IMR-90 (cell line): ENCODE results near the gene NET1. TPM values are rescaled to one million over a fixed set of nuclear protein-coding genes. Genes with fewer than 3 reads are reported as not detected.

ENCODE experiments used
- ATAC-seq: fragments of 200-7000 bp; cut with Tn5 transposase; 2 replicates; pipeline ENCODE4 v1.9.1; 2020; ENCODE audit warnings: low read depth, mild to moderate bottlenecking, moderate library complexity
- BruUV-seq: library from RNA; stranded (reverse); fragments of 400-500 nt; replicated peaks from 2 replicates; lab custom pipeline; 2021; lab: Mats Ljungman, UMichigan
- CTCF ChIA-PET: fragments of 300-600 bp; formaldehyde crosslinking; extraction: SDS; loops from one replicate; lab custom pipeline; 2021; ENCODE audit warnings: antibody characterized with exemption; lab: Yijun Ruan, JAX
- POLR2A ChIA-PET: fragments of 300-600 bp; sonication (Branson Sonifier 250); formaldehyde crosslinking; loops from one replicate; lab custom pipeline; 2022; ENCODE audit warnings: antibody characterized with exemption; ENCODE audit not compliant: unreplicated experiment; lab: Charles Lee
- DNase-seq: peaks from one replicate; pipeline ENCODE4 v3.0.0; 2013
- H2AFZ ChIP-seq: replicated peaks from 2 replicates; pipeline ENCODE3; 2013; ENCODE audit warnings: low read length, mild to moderate bottlenecking; ENCODE audit not compliant: poor library complexity
- H2AK5ac ChIP-seq: 2 replicates; pipeline ENCODE4 v1.6.1; 2013; ENCODE audit warnings: low read depth, low read length, inconsistent platforms
- H2AK9ac ChIP-seq: replicated peaks from 2 replicates; pipeline ENCODE3; 2013; ENCODE audit warnings: mild to moderate bottlenecking, low read depth, low read length, moderate library complexity; ENCODE audit not compliant: poor library complexity
- H2BK120ac ChIP-seq: 2 replicates; pipeline ENCODE4 v1.6.1; 2013; ENCODE audit warnings: low read depth, low read length, inconsistent platforms
- H2BK15ac ChIP-seq: 3 replicates; pipeline ENCODE4 v1.6.1; 2013; ENCODE audit warnings: low read depth, low read length, inconsistent platforms
- H2BK20ac ChIP-seq: 2 replicates; pipeline ENCODE4 v1.6.1; 2013; ENCODE audit warnings: low read depth, mild to moderate bottlenecking, inconsistent platforms, low read length, moderate library complexity
- H2BK5ac ChIP-seq: 2 replicates; pipeline ENCODE4 v1.6.1; 2013; ENCODE audit warnings: mild to moderate bottlenecking, low read depth, low read length, inconsistent platforms; ENCODE audit not compliant: poor library complexity, severe bottlenecking
- H3K14ac ChIP-seq: replicated peaks from 2 replicates; pipeline ENCODE4 v1.6.1; 2013; ENCODE audit warnings: low read depth, low read length, inconsistent platforms
- H3K18ac ChIP-seq: 2 replicates; pipeline ENCODE4 v1.6.1; 2013; ENCODE audit warnings: low read depth, low read length, control low read depth
- H3K23ac ChIP-seq: 2 replicates; pipeline ENCODE4 v1.6.1; 2013; ENCODE audit warnings: low read depth, low read length, inconsistent platforms
- H3K27ac ChIP-seq: 2 replicates; pipeline ENCODE4 v1.5.1; 2013; ENCODE audit warnings: mild to moderate bottlenecking, control low read depth, low read length; ENCODE audit not compliant: insufficient read depth
- H3K27me3 ChIP-seq: 2 replicates; pipeline ENCODE4 v1.6.1; 2013; ENCODE audit warnings: low read length; ENCODE audit not compliant: control insufficient read depth, insufficient read depth
- H3K36me3 ChIP-seq: 2 replicates; pipeline ENCODE4 v1.6.1; 2013; ENCODE audit warnings: low read length, mixed read lengths; ENCODE audit not compliant: control insufficient read depth, insufficient read depth
- H3K4ac ChIP-seq: 2 replicates; pipeline ENCODE4 v1.6.1; 2013; ENCODE audit warnings: low read depth, low read length, inconsistent platforms
- H3K4me1 ChIP-seq: 2 replicates; pipeline ENCODE4 v1.6.1; 2013; ENCODE audit warnings: low read length, mixed read lengths; ENCODE audit not compliant: control insufficient read depth, insufficient read depth
- H3K4me2 ChIP-seq: 2 replicates; pipeline ENCODE4 v1.6.1; 2013; ENCODE audit warnings: low read depth, mild to moderate bottlenecking, control low read depth, low read length, moderate library complexity
- H3K4me3 ChIP-seq: 2 replicates; pipeline ENCODE4 v1.5.1; 2013; ENCODE audit warnings: low read depth, mild to moderate bottlenecking, control low read depth, low read length, moderate library complexity; ENCODE audit not compliant: insufficient read depth
- H3K56ac ChIP-seq: 2 replicates; pipeline ENCODE4 v1.6.1; 2013; ENCODE audit warnings: low read length, inconsistent platforms; ENCODE audit not compliant: insufficient read depth; ENCODE audit errors: extremely low read depth
- H3K79me1 ChIP-seq, 2 experiments: 2 replicates each; pipeline ENCODE4 v1.6.1; 2013; ENCODE audit warnings: low read length in 2 of 2, inconsistent platforms in 1 of 2, low read depth in 1 of 2
- H3K9ac ChIP-seq: 2 replicates; pipeline ENCODE4 v1.6.1; 2013; ENCODE audit warnings: low read depth, low read length, control low read depth
- H3K9me1 ChIP-seq: 2 replicates; pipeline ENCODE4 v1.6.1; 2013; ENCODE audit warnings: low read length, inconsistent platforms; ENCODE audit not compliant: insufficient read depth
- H3K9me3 ChIP-seq: 2 replicates; pipeline ENCODE4 v1.6.1; 2013; ENCODE audit warnings: low read length; ENCODE audit not compliant: control insufficient read depth, insufficient read depth
- H4K20me1 ChIP-seq: 2 replicates; pipeline ENCODE4 v1.6.1; 2013; ENCODE audit warnings: low read length, inconsistent platforms; ENCODE audit not compliant: insufficient read depth
- H4K5ac ChIP-seq: 2 replicates; pipeline ENCODE4 v1.6.1; 2013; ENCODE audit warnings: mild to moderate bottlenecking, low read depth, low read length, control low read depth
- H4K8ac ChIP-seq, 2 experiments: 2 replicates each; pipeline ENCODE4 v1.6.1; 2013; ENCODE audit warnings: low read depth in 2 of 2, low read length in 2 of 2, control low read depth in 1 of 2, inconsistent platforms in 1 of 2
- H4K91ac ChIP-seq: 2 replicates; pipeline ENCODE4 v1.6.1; 2013; ENCODE audit warnings: low read depth, low read length, inconsistent platforms; ENCODE audit not compliant: insufficient read depth
- BHLHE40 ChIP-seq: fragments of 150-350 bp; IDR thresholded peaks from 2 replicates; pipeline ENCODE4 v1.6.1; 2016; ENCODE audit warnings: mild to moderate bottlenecking, low read depth, low read length
- CEBPB ChIP-seq: IDR thresholded peaks from 2 replicates; pipeline ENCODE4 v1.6.1; 2012; ENCODE audit warnings: low read depth, low read length, improper control_type of control experiment
- FOS ChIP-seq: fragments of 150-350 bp; IDR thresholded peaks from 2 replicates; pipeline ENCODE4 v1.6.1; 2016; ENCODE audit warnings: low read depth, low read length
- MAZ ChIP-seq: IDR thresholded peaks from 2 replicates; pipeline ENCODE4 v1.6.1; 2012; ENCODE audit warnings: low read depth, mild to moderate bottlenecking, low read length, improper control_type of control experiment, moderate library complexity, borderline replicate concordance
- MXI1 ChIP-seq: IDR thresholded peaks from 2 replicates; pipeline ENCODE4 v1.6.1; 2012; ENCODE audit warnings: low read depth, mild to moderate bottlenecking, low read length, moderate library complexity, borderline replicate concordance
- POLR2A ChIP-seq: IDR thresholded peaks from 2 replicates; pipeline ENCODE4 v1.6.1; 2012; ENCODE audit warnings: mild to moderate bottlenecking, low read depth, low read length
- RAD21 ChIP-seq: IDR thresholded peaks from 2 replicates; pipeline ENCODE4 v1.6.1; 2012; ENCODE audit warnings: low read length, improper control_type of control experiment
- SMC3 ChIP-seq: fragments of 150-350 bp; IDR thresholded peaks from 2 replicates; pipeline ENCODE4 v1.6.1; 2016; ENCODE audit warnings: low read depth, mild to moderate bottlenecking, antibody characterized with exemption, low read length, moderate library complexity
- WGBS, 2 experiments: methylation state at CpG; one replicate each; pipeline versions ENCODE4 v1.1.5 to v1.1.7; 2013; ENCODE audit warnings: missing lambda C conversion rate in 2 of 2; ENCODE audit not compliant: insufficient read length in 1 of 2; ENCODE audit errors: extremely low coverage in 2 of 2; 5-methylcytosine and 5-hydroxymethylcytosine counted together
- dilution Hi-C: fragments of 300-500 bp; cut with HindIII; formaldehyde crosslinking; loops from one replicate; pipeline ENCODE4 v1.14.3; 2018; ENCODE audit warnings: low sequenced_read_pairs; ENCODE audit not compliant: unreplicated experiment
- in situ Hi-C: fragments of 300-500 bp; cut with MboI; formaldehyde crosslinking; loops from 3 replicates; pipeline ENCODE4 v1.14.3; 2019; ENCODE audit warnings: low sequenced_read_pairs, inconsistent platforms, mixed read lengths
- intact Hi-C: fragments of 100-400 bp; cut with micrococcal nuclease; formaldehyde crosslinking; loops from 2 replicates; pipeline ENCODE4 v1.10.0; 2022
- polyA plus RNA-seq, 3 experiments: library from polyadenylated mRNA; depleted of rRNA; stranded (reverse); fragments of >200 nt; gene quantifications; 2 replicates each; pipeline ENCODE4 v1.2.3, GENCODE V29; 2012; ENCODE audit warnings: low replicate concordance in 1 of 3
- total RNA-seq: library from RNA; depleted of rRNA; stranded (reverse); fragments of >200 nt; gene quantifications from 2 replicates; pipeline ENCODE4 v1.2.3, GENCODE V29; 2012
- TF ChIP-seq, protein P1 (sequence below): fragments of 150-350 bp; IDR thresholded peaks from 2 replicates; pipeline ENCODE4 v1.6.1; 2016; ENCODE audit warnings: low read depth, mild to moderate bottlenecking, low read length, moderate library complexity, borderline replicate concordance

Gene NET1
- total and polyA plus RNA-seq, 2 of the 4 experiments (the other 2 are of a cell fraction) = 20.0 to 54.7 TPM

DNA sequence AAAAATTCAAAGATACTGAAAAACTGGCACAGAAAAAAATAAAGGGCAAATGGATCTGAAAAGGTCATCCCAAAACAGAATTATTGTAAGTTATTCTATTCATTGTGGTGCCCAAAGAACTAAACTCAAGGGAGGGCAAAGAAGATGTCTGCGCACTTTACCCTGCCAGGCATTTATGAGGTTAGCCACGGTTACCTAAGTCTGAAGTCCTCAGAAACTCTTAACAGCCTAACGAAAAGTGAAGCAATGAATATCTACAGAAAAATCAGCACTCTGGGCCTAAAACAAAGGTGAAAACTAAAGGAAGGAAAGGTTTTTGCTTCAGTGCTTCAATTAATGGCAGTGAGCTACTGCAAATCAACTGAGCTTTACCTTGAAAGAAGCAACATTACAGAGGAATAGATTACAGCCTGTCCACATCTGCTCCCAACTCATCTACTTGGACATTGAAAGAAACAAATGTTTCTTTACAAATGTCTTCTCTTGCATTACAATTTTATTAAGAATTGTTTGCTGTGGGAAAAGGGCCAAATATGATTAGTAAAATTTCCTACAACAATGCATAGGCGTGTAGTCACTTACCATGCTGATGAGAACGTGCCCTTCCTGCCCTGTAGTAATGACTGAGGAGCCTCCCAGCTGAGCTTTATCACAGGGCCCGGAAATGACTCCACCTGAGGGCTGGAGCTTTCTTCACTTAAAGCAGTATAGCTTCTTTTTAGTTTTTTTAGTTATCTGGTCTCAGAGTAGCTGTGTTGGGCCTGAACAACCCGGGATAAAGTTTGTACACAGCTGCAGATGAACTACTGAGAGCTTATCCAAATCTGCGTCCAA is 7.9 kb upstream of the NET1 start, which contains the start of gene TUBAL3 (continued):
- no peak for TF ChIP-seq CEBPB

DNA sequence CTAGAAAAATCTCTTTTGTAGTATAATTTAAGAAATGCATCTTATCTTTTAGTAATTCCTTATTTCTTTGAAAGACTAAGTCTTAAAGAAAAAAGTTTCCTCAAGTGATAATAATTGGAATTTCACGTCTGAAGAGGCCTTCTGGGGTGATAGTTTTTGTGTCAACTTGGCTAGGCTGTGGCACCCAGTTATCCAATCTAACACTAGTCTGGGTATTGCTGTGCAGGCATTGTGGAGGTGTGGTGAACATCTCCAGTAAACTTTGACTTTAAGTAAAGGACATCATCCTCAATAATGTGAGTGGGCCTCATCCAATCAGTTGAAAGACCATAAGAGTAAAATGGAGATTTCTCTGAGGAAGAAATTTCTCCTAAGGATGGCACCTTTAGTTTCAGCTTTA is 5.4 kb upstream of the NET1 start:
- Histone ChIP-seq H2BK120ac (no peak overlapping the region), H3K56ac (no peak overlapping the region), H2AFZ (no peak overlapping the region), H3K14ac (no peak overlapping the region), H4K8ac (no peak overlapping the region), H4K91ac (no peak overlapping the region), H3K27ac (no peak overlapping the region), H3K23ac (no peak overlapping the region), H2BK5ac (no peak overlapping the region), H3K4me3 (no peak overlapping the region), H3K9me1 (no peaks in the 10 kb centered on the region), H3K9me3 (no peaks in the 10 kb centered on the region; the same call in 1 of the 2 replicates), H3K4me2 (no peak overlapping the region), H2AK9ac (no peak overlapping the region), H4K20me1 (no peaks in the 10 kb centered on the region), H3K27me3 (peaks cover 5% of the 10 kb centered on the region), H3K18ac (no peak overlapping the region), H3K9ac (no peak overlapping the region), H3K36me3 (no peaks in the 10 kb centered on the region), H3K79me1 (no peaks in the 10 kb centered on the region), H3K4ac (no peak overlapping the region), H3K4me1 (no peaks in the 10 kb centered on the region), H2BK20ac (no peak overlapping the region), H2AK5ac (no peak overlapping the region), H4K5ac (no peak overlapping the region), H2BK15ac (no peak overlapping the region)
- ChIA-PET POLR2A (no interaction called here), CTCF (no interaction called here)
- no TSS peak for BruUV-seq
- no CpG with 5 or more reads among the region's 1 CpG for WGBS, 2 experiments
- ATAC-seq = no peak
- no peak for DNase-seq
- TF ChIP-seq MXI1 = no peak
- no peak for TF ChIP-seq BHLHE40
- TF ChIP-seq POLR2A = no peak
- no peak for TF ChIP-seq MAZ
- no peak for TF ChIP-seq FOS
- TF ChIP-seq RAD21 = no peak
- TF ChIP-seq, protein P1, sequence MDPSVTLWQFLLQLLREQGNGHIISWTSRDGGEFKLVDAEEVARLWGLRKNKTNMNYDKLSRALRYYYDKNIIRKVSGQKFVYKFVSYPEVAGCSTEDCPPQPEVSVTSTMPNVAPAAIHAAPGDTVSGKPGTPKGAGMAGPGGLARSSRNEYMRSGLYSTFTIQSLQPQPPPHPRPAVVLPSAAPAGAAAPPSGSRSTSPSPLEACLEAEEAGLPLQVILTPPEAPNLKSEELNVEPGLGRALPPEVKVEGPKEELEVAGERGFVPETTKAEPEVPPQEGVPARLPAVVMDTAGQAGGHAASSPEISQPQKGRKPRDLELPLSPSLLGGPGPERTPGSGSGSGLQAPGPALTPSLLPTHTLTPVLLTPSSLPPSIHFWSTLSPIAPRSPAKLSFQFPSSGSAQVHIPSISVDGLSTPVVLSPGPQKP = no peak
- no peak for TF ChIP-seq SMC3
- dilution Hi-C loops = no loop called here
- in situ Hi-C loops = no loop called here
- intact Hi-C loops = loop anchor here (10.0 kb wide), 1 partner anchor 1718 kb away; no protein-coding TSS in a partner anchor
